Fibroblast of the aortic adventitia (primary cell): ENCODE data around the gene MRRF. TPM values are rescaled to one million over a fixed set of nuclear protein-coding genes. Genes with fewer than 3 reads are reported as not detected.

Experiments
- DNase-seq: peaks from one replicate; pipeline ENCODE4 v3.0.0-alpha.2; 2010; ENCODE audit warnings: low read depth
- H3K4me3 ChIP-seq: 2 replicates; pipeline ENCODE4 v1.5.1; 2011; ENCODE audit warnings: low read depth, mild to moderate bottlenecking, control low read depth, low read length, moderate library complexity
- total RNA-seq: library from RNA; depleted of rRNA; stranded (reverse); fragments of >200 nt; gene quantifications from 2 replicates; pipeline ENCODE4 v1.2.3, GENCODE V29; 2012; ENCODE audit warnings: low replicate concordance
- TF ChIP-seq, protein P1 (sequence below): IDR thresholded peaks from 2 replicates; pipeline ENCODE4 v1.5.1; 2011; ENCODE audit warnings: mild to moderate bottlenecking, low read length, control low read depth, inconsistent platforms; ENCODE audit not compliant: insufficient read depth

The MRRF gene
- total RNA-seq, 1 donor = 40.0 TPM

DNA sequence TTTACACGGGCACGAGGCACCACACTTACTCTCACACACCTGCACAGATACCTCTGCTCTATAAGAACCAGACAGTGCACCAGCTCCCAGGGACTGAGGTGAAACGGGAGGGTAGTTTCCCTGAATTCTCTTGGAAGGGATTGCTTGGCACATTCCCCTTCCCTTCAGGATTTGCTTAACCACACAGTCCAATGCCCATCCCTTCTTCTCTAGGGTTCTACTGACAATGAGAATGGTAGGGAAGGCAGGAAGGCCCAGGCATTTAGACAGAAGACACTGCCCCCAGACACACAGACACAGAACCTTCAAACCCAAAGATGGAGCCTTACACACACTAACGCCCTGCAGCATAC, 35.2 kb upstream of the MRRF start:
- TF ChIP-seq, protein P1, sequence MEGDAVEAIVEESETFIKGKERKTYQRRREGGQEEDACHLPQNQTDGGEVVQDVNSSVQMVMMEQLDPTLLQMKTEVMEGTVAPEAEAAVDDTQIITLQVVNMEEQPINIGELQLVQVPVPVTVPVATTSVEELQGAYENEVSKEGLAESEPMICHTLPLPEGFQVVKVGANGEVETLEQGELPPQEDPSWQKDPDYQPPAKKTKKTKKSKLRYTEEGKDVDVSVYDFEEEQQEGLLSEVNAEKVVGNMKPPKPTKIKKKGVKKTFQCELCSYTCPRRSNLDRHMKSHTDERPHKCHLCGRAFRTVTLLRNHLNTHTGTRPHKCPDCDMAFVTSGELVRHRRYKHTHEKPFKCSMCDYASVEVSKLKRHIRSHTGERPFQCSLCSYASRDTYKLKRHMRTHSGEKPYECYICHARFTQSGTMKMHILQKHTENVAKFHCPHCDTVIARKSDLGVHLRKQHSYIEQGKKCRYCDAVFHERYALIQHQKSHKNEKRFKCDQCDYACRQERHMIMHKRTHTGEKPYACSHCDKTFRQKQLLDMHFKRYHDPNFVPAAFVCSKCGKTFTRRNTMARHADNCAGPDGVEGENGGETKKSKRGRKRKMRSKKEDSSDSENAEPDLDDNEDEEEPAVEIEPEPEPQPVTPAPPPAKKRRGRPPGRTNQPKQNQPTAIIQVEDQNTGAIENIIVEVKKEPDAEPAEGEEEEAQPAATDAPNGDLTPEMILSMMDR = no peak
- DNase-seq = no peak
- H3K4me3 ChIP-seq = no peak overlapping the region

DNA sequence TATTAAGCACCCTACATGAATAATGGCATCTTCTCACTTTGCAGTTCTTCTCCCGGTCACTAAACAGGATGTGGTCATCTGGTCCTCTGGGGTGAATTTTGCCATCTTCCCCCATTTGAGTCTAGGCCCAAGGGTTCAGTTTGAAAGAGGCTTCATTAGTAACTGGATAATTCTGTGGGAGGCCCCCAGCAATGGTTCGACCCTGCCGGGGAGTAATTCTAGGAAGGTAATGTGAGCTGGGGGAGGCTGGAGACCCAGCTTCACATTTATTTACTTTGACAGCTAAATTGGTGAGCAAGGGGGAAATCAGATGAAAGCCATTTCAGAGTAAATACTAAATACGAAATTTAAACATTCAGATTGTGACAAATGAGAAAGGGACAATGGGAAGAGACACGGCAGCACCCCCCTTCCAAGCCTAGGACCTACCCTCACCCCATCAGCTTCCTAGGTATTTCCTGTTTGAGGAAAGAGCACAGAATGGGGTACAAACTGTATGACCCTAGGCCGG, 31.8 kb upstream of the MRRF start:
- TF ChIP-seq, protein P1 = no peak
- H3K4me3 ChIP-seq = no peak overlapping the region
- DNase-seq = no peak

DNA sequence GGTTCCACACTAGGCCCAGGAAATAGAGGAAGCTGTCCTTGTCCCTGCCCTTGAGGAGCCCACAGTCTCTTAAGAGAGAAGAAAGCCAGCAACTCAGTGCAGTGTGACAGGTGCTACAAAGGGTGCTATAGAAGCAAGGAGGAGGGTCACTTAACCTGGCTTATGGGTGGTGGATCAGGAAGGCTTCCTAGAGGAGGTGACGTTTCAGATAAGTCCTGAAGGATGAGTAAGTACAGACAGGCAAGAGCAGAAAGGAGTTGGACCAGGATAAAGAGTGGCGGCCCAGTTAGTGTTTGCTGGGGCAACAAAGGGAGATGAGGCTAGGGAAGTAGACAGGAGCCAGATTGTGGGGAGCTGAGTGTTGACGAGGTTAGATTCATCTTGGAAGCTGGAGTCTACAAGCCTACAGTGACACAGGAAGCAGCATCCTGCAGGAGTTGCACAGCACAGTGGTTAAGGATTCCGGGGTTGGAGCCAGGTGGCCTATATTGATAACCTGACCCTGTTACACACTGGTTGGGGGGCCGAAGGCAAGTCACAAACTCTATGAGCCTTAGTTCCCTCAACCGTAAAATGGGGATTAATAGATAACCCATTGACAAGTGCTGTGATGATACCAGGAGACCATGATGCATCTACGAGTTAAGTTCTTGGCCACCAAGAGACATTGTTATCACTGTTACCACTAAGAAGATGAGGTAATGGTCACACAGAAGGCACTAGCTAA, 30.5 kb upstream of the MRRF start:
- TF ChIP-seq, protein P1 = no peak
- DNase-seq = no peak
- H3K4me3 ChIP-seq = no peak overlapping the region

DNA sequence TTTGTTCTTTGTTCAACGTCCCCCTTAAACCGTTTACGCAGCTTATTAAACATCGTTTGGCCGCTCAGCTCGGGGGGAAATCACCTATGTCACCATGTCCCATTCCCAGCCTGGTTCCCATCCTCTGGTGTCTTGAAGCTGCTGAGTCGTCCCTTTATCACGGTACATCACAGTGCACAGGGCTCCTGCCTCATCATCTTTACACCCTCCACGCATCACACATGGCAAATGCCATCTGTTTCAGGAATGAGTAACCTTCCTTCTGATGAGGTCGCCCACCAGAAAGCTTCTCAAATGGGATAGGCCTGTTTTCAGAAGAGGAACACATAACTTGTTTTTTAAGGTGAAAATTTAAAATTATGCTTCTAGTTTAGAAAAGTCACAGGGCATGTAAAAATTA, 28.0 kb upstream of the MRRF start:
- no peak overlapping the region for H3K4me3 ChIP-seq
- DNase-seq = no peak
- TF ChIP-seq, protein P1 = no peak

DNA sequence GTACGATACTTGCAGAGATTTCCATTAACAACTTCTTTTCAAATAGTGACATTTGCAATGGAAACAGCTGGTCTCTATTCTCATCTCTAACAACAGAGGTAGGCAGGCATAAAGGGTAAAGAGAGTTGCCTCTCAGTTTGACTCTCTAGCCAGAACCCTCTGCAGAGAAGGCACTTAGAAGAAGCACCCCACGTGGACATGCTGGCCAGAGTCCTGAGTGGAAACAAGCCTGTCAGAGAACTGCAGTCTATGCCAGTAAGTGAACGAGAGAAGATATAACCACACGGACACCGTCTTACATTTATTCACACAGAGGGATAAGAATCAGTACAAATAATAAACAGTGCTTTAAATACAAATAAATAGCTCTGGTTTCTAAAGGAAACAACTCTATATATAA, 25.0 kb upstream of the MRRF start:
- no peak for DNase-seq
- no peak overlapping the region for H3K4me3 ChIP-seq
- TF ChIP-seq, protein P1 = no peak

DNA sequence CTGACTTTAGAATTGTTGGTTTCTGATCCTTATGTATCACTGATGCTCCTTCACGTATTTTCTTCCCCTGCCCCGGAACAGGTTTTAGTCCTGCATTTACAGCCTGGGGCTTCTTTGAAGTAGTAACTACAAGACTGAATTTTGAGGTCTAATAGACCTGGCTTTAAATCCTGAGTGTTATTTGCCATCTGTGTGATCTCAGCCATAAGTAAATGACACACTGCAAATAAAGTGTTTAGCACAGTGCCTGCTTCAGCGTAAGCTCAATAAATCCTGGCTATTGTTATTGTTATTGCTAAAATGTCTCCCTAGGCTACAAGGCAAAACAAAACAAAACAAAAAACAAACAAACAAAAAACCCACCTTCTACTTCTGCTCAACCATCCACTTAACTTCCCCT, 20.3 kb upstream of the MRRF start:
- no peak for DNase-seq
- no peak overlapping the region for H3K4me3 ChIP-seq
- TF ChIP-seq, protein P1 = no peak

DNA sequence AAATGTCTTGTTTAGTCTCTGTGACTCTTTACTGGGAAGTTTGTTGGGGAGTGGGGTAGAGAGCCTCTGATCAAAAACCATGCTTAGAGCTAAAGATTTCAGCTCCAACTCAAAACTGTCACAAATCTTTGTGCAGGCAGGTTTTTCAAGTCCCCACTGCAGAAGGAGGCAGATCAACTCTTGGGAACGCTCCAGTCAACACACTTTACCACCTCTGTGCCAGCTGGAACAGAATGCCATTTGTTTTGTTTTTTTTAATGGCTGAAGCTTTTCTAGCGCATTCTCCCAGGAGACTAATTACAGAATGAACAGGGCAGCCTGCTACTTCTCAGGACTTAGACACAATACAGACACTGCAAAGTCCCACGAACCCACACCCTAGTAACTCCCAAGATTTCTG, 18.0 kb upstream of the MRRF start:
- TF ChIP-seq, protein P1 = no peak
- no peak for DNase-seq
- H3K4me3 ChIP-seq = no peak overlapping the region
